Mesangial cell (primary cell): Measurements from ENCODE around the gene LAMP5. TPM values are rescaled to one million over a fixed set of nuclear protein-coding genes. Genes with fewer than 3 reads are reported as not detected.

Experiments used
- total RNA-seq: library from RNA; depleted of rRNA; stranded (reverse); fragments of >200 nt; gene quantifications from 2 replicates; pipeline ENCODE4 v1.2.3, GENCODE V29; 2015

LAMP5 gene
- total RNA-seq, result 0.25 and 0.81 TPM in 2 replicates

GRCh38 chr20:9514461-9515213 lies at the start of gene LAMP5:
LAMP5 (plus strand) TSS chr20:9514590; CDS start chr20:9514853, 263 bp downstream.

